ENCODE measurements around the gene ADGRV1. TPM values are rescaled to one million over a fixed set of nuclear protein-coding genes. Genes with fewer than 3 reads are reported as not detected.

The ADGRV1 gene
- total RNA-seq, 4 donors from 2014 or later, result 6.0 to 37.0 (median 10.6) TPM

DNA sequence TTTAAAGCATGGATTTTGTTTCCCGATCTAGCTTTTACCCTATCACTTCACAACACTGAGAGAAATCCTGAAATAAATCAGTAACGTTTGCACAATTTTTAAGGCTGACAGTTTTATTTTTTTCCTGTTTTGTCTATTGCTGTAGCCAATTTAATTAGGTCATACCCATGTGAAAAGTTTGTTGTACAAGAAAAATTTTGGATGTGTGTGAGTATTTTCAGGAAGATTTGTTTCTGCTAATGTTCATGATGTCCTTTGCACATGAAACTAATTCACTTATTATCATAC lies 586.7 kb downstream of the ADGRV1 start:
- DNase-seq, result no peak
- Histone ChIP-seq H3K4me3 (no peak overlapping the region), H3K4me1 (peaks cover 0 to 37% (median 21%) of the 10 kb centered on the region in 4 donors), H3K27ac (peak overlapping the region; percentile 46 to 61 (median 51)), H3K27me3 (no peaks in the 10 kb centered on the region), H3K36me3 (no peaks in the 10 kb centered on the region), H3K9me3 (no peaks in the 10 kb centered on the region)
- intact Hi-C loops (cut with DNase I; ENCODE audit: low total_unique reads), result no loop called here
- in situ Hi-C loops (cut with MboI; ENCODE audit: low pct_ligation_motif_present in 1 of 4, low pct_unique_long_range_greater_than_20kb in 1 of 4, low sequenced_read_pairs in 3 of 4), result no loop called here
- TF ChIP-seq POLR2AphosphoS5 (IDR thresholded peaks at IDR 0.05), result peak in 2 of 3 donors; percentile 27 to 36
- TF ChIP-seq, protein P1, sequence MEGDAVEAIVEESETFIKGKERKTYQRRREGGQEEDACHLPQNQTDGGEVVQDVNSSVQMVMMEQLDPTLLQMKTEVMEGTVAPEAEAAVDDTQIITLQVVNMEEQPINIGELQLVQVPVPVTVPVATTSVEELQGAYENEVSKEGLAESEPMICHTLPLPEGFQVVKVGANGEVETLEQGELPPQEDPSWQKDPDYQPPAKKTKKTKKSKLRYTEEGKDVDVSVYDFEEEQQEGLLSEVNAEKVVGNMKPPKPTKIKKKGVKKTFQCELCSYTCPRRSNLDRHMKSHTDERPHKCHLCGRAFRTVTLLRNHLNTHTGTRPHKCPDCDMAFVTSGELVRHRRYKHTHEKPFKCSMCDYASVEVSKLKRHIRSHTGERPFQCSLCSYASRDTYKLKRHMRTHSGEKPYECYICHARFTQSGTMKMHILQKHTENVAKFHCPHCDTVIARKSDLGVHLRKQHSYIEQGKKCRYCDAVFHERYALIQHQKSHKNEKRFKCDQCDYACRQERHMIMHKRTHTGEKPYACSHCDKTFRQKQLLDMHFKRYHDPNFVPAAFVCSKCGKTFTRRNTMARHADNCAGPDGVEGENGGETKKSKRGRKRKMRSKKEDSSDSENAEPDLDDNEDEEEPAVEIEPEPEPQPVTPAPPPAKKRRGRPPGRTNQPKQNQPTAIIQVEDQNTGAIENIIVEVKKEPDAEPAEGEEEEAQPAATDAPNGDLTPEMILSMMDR (IDR thresholded peaks at IDR 0.05), result no peak
- 16 to 28% methylated on average over 2 of the region's 2 CpGs for WGBS, 2 donors (ENCODE audit: low coverage in 1 of 2)

GRCh38 chr5:91146230-91146629 lies 587.6 kb downstream of the ADGRV1 start:
- no peak for DNase-seq
- TF ChIP-seq, protein P1 (IDR thresholded peaks at IDR 0.05), result no peak
- TF ChIP-seq POLR2A (IDR thresholded peaks at IDR 0.05), result no peak
- TF ChIP-seq POLR2AphosphoS5 (IDR thresholded peaks at IDR 0.05), result no peak
- Histone ChIP-seq H3K4me3 (no peak overlapping the region), H3K36me3 (no peaks in the 10 kb centered on the region), H3K4me1 (peaks cover 0 to 40% (median 21%) of the 10 kb centered on the region in 4 donors), H3K27ac (peak overlapping the region; percentile 28 to 61 (median 46)), H3K9me3 (no peaks in the 10 kb centered on the region), H3K27me3 (no peaks in the 10 kb centered on the region)
- WGBS, 2 donors (ENCODE audit: low coverage in 1 of 2), result 44 to 57% methylated on average over 4 of the region's 4 CpGs
- intact Hi-C loops (cut with DNase I; ENCODE audit: low total_unique reads) (no loop called here), in situ Hi-C loops (cut with MboI; ENCODE audit: low pct_ligation_motif_present in 1 of 4, low pct_unique_long_range_greater_than_20kb in 1 of 4, low sequenced_read_pairs in 3 of 4) (no loop called here)

GRCh38 chr5:91146905-91147600 lies 588.5 kb downstream of the ADGRV1 start:
- intact Hi-C loops (cut with DNase I; ENCODE audit: low total_unique reads) (no loop called here), in situ Hi-C loops (cut with MboI; ENCODE audit: low pct_ligation_motif_present in 1 of 4, low pct_unique_long_range_greater_than_20kb in 1 of 4, low sequenced_read_pairs in 3 of 4) (no loop called here)
- Histone ChIP-seq H3K27ac (peak overlapping the region in 1 of 4 donors; percentile 47), H3K9me3 (no peaks in the 10 kb centered on the region), H3K36me3 (no peaks in the 10 kb centered on the region), H3K27me3 (no peaks in the 10 kb centered on the region), H3K4me3 (no peak overlapping the region), H3K4me1 (peaks cover 0 to 36% (median 21%) of the 10 kb centered on the region in 4 donors)
- TF ChIP-seq POLR2A (IDR thresholded peaks at IDR 0.05) (no peak), POLR2AphosphoS5 (IDR thresholded peaks at IDR 0.05) (no peak)
- DNase-seq, result no peak
- 94 to 100% methylated on average over 1 to 4 of the region's 4 CpGs for WGBS, 2 donors (ENCODE audit: low coverage in 1 of 2)

GRCh38 chr5:91150234-91150633 lies 591.6 kb downstream of the ADGRV1 start:
- H3K9me3 ChIP-seq, result no peaks in the 10 kb centered on the region
- H3K36me3 ChIP-seq, result no peaks in the 10 kb centered on the region
- TF ChIP-seq EP300 (IDR thresholded peaks at IDR 0.05; ENCODE audit: low read depth) (no peak), POLR2AphosphoS5 (IDR thresholded peaks at IDR 0.05) (no peak), POLR2A (IDR thresholded peaks at IDR 0.05) (no peak)
- TF ChIP-seq, protein P1 (IDR thresholded peaks at IDR 0.05), result no peak
- H3K27me3 ChIP-seq, result no peaks in the 10 kb centered on the region
- DNase-seq, result no peak
- no peak overlapping the region for H3K27ac ChIP-seq
- 60 to 81% methylated on average over 1 of the region's 1 CpG for WGBS, 2 donors (ENCODE audit: low coverage in 1 of 2)
- H3K4me1 ChIP-seq, result peaks cover 0 to 24% (median 9%) of the 10 kb centered on the region in 4 donors
- H3K4me3 ChIP-seq, result no peak overlapping the region
- in situ Hi-C loops (cut with MboI; ENCODE audit: low pct_ligation_motif_present in 1 of 4, low pct_unique_long_range_greater_than_20kb in 1 of 4, low sequenced_read_pairs in 3 of 4), result no loop called here
- intact Hi-C loops (cut with DNase I; ENCODE audit: low total_unique reads), result no loop called here

DNA sequence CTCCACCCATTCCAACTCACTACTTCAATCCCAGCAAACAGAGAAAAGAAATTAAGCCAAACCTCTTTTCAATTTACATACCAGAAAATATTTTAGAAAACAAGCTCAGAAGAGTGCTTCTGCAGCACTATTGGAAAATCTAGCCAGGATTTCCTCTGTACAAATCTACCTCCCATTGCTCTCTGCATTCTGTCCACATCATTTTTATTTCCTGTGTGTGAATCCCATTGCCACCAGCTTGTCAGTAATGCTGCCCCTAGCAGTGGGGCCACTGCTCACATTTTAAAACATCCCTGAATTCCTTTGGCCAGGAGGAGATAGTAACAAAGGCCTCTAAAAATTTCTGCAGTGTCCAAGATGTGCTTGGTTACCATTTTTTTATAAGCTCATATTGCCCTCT lies 592.0 kb downstream of the ADGRV1 start:
- intact Hi-C loops (cut with DNase I; ENCODE audit: low total_unique reads), result no loop called here
- Histone ChIP-seq H3K27ac (no peak overlapping the region), H3K4me3 (no peak overlapping the region), H3K9me3 (no peaks in the 10 kb centered on the region), H3K36me3 (no peaks in the 10 kb centered on the region), H3K27me3 (no peaks in the 10 kb centered on the region), H3K4me1 (peaks cover 0 to 20% (median 6%) of the 10 kb centered on the region in 4 donors)
- in situ Hi-C loops (cut with MboI; ENCODE audit: low pct_ligation_motif_present in 1 of 4, low pct_unique_long_range_greater_than_20kb in 1 of 4, low sequenced_read_pairs in 3 of 4), result no loop called here
- no peak for DNase-seq
- no peak for TF ChIP-seq EP300 (IDR thresholded peaks at IDR 0.05; ENCODE audit: low read depth)
- TF ChIP-seq, protein P1 (IDR thresholded peaks at IDR 0.05), result no peak
- TF ChIP-seq POLR2AphosphoS5 (IDR thresholded peaks at IDR 0.05), result no peak
- TF ChIP-seq POLR2A (IDR thresholded peaks at IDR 0.05), result no peak
